Endothelial cell of umbilical vein (primary cell): ENCODE measurements around the gene C17orf107.

ENCODE experiments used
- EZH2 ChIP-seq: IDR thresholded peaks from 2 replicates; pipeline ENCODE4 v1.6.1; 2012; ENCODE audit warnings: borderline replicate concordance, low read depth, mild to moderate bottlenecking, moderate library complexity, low read length, inconsistent platforms; ENCODE audit not compliant: severe bottlenecking
- GATA2 ChIP-seq: IDR thresholded peaks from 2 replicates; pipeline ENCODE4 v1.7.0; 2011; ENCODE audit warnings: low read depth, mild to moderate bottlenecking, moderate library complexity, mixed read lengths, low read length; ENCODE audit not compliant: insufficient read length, insufficient read depth
- MYC ChIP-seq: IDR thresholded peaks from one replicate; pipeline ENCODE4 v1.6.1; 2011; ENCODE audit warnings: mild to moderate bottlenecking, low read depth, low read length
- POLR2A ChIP-seq: IDR thresholded peaks from 2 replicates; pipeline ENCODE4 v1.6.1; 2012; ENCODE audit warnings: low read depth, mild to moderate bottlenecking, control low read depth, low read length
- TF ChIP-seq, protein P1 (sequence below), 2 donors: IDR thresholded peaks; 1 replicate in 1 of 2; 2 replicates in 1 of 2; pipeline ENCODE4 v1.5.1; 2011; ENCODE audit warnings: low read length in 2 of 2, mild to moderate bottlenecking in 2 of 2, moderate library complexity in 2 of 2, control low read depth in 1 of 2, inconsistent platforms in 1 of 2, low read depth in 1 of 2; ENCODE audit not compliant: insufficient read depth in 1 of 2; ENCODE audit errors: extremely low read depth in 1 of 2

DNA sequence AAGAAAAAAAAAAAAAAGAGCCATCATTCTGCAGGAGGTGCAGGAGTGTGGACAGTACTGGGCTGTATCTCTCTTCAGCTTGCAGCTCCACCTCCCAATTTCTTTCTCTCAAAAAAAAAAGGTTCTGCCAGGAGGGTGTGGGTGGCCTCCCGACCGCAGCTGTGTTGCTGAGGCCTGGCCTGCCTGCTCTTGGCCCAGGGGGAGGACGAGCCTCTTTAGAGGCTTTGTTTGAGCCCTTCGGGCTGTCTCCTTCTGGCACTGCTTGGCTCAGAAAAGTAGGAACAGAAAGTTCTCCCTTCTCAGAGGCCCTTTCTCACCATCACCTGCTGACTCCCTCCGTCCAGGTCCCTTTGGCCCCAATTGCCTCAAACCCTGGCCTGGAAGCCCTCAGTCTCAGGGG lies 22.2 kb upstream of the C17orf107 start:
- TF ChIP-seq, protein P1, sequence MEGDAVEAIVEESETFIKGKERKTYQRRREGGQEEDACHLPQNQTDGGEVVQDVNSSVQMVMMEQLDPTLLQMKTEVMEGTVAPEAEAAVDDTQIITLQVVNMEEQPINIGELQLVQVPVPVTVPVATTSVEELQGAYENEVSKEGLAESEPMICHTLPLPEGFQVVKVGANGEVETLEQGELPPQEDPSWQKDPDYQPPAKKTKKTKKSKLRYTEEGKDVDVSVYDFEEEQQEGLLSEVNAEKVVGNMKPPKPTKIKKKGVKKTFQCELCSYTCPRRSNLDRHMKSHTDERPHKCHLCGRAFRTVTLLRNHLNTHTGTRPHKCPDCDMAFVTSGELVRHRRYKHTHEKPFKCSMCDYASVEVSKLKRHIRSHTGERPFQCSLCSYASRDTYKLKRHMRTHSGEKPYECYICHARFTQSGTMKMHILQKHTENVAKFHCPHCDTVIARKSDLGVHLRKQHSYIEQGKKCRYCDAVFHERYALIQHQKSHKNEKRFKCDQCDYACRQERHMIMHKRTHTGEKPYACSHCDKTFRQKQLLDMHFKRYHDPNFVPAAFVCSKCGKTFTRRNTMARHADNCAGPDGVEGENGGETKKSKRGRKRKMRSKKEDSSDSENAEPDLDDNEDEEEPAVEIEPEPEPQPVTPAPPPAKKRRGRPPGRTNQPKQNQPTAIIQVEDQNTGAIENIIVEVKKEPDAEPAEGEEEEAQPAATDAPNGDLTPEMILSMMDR (IDR thresholded peaks at IDR 0.05; ENCODE audit: extremely low read depth in 1 of 2, insufficient read depth in 1 of 2, low read depth in 1 of 2, low read length in 2 of 2): no peak
- TF ChIP-seq POLR2A: no peak
- TF ChIP-seq EZH2: no peak
- no peak for TF ChIP-seq MYC
- no peak for TF ChIP-seq GATA2
